Fibroblast of mammary gland (primary cell): ENCODE data around the gene LEMD2.
A peak's percentile ranks its signal among the peaks of the same experiment; 100 is the strongest.

Experiments used
- DNase-seq: peaks from one replicate; pipeline ENCODE4 v3.0.0-alpha.2; 2010; ENCODE audit warnings: low read depth
- H3K4me3 ChIP-seq: 2 replicates; pipeline ENCODE4 v1.5.1; 2011; ENCODE audit warnings: low read depth, mild to moderate bottlenecking, low read length, moderate library complexity; ENCODE audit not compliant: control insufficient read depth
- CTCF ChIP-seq: conservative IDR thresholded peaks from 2 replicates; pipeline ENCODE4 v1.5.1; 2011; ENCODE audit warnings: low read depth, low read length, inconsistent platforms; ENCODE audit not compliant: control insufficient read depth, insufficient read depth

LEMD2 gene

GRCh38 chr6:33785778-33786177, 3.2 kb downstream of the LEMD2 start:
- peak; percentile 91 for DNase-seq
- no peak overlapping the region for H3K4me3 ChIP-seq
- TF ChIP-seq CTCF = no peak

- no peak for TF ChIP-seq CTCF
- no peak for DNase-seq
- H3K4me3 ChIP-seq = no peak overlapping the region
Measured at GRCh38 chr6:33784787-33785186, 4.1 kb downstream of the LEMD2 start.

GRCh38 chr6:33783781-33784520, 5.0 kb downstream of the LEMD2 start:
- H3K4me3 ChIP-seq = no peak overlapping the region
- DNase-seq = no peak
- no peak for TF ChIP-seq CTCF

- no peak for TF ChIP-seq CTCF
- DNase-seq = no peak
- H3K4me3 ChIP-seq = no peak overlapping the region
Measured at GRCh38 chr6:33782561-33782960, 6.4 kb downstream of the LEMD2 start.

GRCh38 chr6:33781131-33781975, 7.6 kb downstream of the LEMD2 start:
- H3K4me3 ChIP-seq = no peak overlapping the region
- DNase-seq = no peak
- TF ChIP-seq CTCF = no peak

- no peak for DNase-seq
- no peak for TF ChIP-seq CTCF
- H3K4me3 ChIP-seq = no peak overlapping the region
Measured at GRCh38 chr6:33779895-33780294, 9.0 kb downstream of the LEMD2 start.
